ENCODE results near the gene DNAH1. TPM values are rescaled to one million over a fixed set of nuclear protein-coding genes. Genes with fewer than 3 reads are reported as not detected.

Gene DNAH1
- total RNA-seq, 1 donor: 6.0 TPM

DNA sequence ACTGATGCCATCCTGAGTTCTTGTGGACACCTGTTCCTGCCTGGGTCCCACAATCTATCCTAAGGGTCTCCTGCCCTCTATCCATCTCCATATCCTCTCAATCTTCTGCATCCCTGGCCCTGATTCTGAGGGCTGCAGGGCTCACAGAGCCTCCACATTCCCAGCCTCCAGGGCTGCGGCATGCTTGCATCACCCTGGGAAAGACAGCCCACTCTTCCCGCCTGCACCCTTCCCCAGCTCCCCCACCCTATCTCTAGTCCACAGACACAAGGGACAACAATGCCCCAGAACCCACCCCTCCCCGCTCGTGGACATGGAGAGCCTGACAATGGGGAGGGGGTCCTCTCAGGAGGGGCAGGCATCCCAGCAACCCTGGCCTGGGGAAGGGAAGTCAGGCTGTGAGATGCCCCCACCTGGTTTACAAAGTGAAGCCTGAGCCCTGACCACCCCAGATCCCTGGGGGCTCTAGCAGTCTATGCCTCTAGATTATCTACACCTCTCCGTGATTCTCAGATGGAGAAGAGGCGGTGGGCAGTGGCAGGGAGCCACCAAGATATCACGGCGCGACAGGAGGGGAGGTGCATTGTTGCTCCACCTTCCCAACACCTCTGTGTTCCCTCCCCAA lies 118.5 kb downstream of the DNAH1 start:
- H3K4me3 ChIP-seq (ENCODE audit: low read depth, low read length): no peak overlapping the region
- DNase-seq (ENCODE audit: low read depth): no peak
- TF ChIP-seq, protein P1, sequence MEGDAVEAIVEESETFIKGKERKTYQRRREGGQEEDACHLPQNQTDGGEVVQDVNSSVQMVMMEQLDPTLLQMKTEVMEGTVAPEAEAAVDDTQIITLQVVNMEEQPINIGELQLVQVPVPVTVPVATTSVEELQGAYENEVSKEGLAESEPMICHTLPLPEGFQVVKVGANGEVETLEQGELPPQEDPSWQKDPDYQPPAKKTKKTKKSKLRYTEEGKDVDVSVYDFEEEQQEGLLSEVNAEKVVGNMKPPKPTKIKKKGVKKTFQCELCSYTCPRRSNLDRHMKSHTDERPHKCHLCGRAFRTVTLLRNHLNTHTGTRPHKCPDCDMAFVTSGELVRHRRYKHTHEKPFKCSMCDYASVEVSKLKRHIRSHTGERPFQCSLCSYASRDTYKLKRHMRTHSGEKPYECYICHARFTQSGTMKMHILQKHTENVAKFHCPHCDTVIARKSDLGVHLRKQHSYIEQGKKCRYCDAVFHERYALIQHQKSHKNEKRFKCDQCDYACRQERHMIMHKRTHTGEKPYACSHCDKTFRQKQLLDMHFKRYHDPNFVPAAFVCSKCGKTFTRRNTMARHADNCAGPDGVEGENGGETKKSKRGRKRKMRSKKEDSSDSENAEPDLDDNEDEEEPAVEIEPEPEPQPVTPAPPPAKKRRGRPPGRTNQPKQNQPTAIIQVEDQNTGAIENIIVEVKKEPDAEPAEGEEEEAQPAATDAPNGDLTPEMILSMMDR (IDR thresholded peaks at IDR 0.05; ENCODE audit: insufficient read depth, low read length): no peak

DNA sequence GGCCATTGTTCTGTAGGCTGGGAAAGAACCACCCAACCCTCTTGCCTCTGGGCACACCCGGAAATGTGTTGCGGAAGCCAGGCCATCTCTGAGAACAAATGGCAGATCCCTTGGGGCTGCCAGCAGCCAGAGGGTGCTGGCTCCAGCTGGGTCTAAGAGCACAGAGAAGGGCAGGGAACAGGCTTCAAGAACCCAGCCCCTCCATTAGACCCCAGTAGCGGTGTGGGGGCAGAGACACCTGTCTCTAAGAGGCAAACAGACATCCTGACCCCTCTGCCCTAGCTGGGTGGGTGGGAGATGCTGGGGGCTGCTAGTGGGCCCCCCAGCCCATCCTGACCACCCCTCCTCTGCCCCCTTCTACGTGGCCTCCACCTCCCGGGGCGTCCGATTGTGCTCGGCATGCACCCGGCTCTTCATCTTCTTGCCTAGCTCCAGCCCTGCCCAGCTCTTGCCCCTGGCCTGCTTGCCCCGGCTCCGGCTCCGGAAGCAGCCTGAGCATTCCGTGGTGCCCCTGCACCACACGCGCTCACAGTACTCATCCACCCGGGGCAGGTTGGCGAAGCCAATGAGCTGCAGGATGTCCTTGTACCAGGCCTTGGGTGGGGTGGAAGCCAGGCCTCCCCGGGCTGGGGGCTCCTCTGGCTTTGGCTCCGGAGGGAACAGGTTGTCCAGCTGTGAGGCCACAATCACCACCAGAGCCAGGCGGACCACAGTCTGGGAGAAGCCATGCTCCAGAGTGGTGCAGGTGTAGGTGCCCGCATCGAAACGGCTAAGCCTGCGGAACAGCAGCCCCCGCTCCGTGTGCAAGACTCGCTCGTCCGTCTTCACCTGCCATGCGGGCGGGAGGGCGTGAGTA lies 119.4 kb downstream of the DNAH1 start:
- H3K4me3 ChIP-seq (ENCODE audit: low read depth, low read length): no peak overlapping the region
- DNase-seq (ENCODE audit: low read depth): no peak
- TF ChIP-seq, protein P1 (IDR thresholded peaks at IDR 0.05; ENCODE audit: insufficient read depth, low read length): no peak

DNA sequence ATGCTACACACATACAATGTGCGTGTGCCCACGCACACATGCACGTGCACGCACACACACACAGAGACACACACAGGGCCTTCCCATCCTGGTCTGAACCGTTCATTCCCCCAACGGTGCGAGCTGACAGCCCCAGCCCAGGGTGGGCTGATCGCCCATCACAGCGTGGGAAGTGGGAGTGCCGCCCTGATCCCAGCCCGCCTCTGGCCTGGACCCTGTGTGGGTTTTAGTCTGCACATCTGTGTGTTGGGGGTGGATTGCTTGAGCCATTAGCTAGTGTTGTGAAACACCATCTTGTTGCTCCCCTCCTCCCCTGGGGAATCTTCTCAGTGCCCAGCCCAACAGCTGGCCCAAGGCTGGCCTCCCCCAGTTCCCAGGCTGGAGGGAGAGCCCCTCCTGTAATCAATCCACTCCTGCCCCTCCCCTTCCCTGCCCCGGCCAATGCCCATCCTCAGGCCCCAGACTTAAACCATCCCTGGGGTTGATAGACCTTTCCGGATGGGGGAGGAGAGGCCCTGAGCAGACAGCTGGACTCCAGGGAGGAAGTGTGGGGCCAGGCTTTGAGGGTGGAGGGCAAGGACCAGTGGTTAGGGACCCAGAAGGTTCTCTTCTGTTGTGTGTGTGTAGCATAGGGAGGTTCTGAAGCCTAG lies 120.5 kb downstream of the DNAH1 start:
- peak; percentile 59 for DNase-seq (ENCODE audit: low read depth)
- TF ChIP-seq, protein P1 (IDR thresholded peaks at IDR 0.05; ENCODE audit: insufficient read depth, low read length): no peak
- H3K4me3 ChIP-seq (ENCODE audit: low read depth, low read length): no peak overlapping the region

DNA sequence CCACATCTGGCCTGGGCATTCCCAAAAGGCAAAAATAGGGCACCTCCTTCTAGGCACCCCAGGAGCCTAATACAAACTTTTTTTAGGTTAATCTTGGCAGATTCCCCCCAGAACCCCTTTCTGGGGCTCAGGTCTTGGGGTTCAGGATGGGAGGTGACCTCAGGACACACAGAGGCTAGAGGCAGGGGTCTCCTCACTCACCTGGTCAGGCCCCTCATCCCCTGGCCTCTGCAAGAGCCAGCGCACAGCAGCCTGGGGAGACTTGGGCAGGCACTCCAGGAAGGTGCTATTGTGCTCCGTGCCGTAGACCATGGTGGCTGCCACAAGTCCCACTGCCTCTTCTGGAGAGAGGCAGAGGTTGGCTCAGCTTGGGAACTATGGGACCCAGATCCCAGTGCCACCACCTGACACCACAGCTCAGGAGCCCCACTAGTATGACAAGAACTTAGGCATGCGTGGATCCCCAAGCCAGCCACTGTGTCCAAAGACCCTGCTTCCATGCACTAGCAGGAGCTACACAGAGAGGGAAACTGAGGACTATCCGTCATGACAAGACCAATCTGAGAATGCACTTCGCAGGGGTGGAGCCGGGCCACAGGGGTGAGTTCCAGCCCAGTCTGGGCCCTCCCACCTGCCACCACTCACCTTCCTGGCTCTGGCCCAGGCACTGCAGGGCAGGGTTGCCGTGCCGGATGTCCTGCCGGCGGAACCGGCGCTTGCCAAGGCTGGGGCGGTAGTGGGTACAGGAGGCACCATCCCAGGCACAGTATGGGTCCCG lies 121.4 kb downstream of the DNAH1 start:
- no peak for DNase-seq (ENCODE audit: low read depth)
- TF ChIP-seq, protein P1 (IDR thresholded peaks at IDR 0.05; ENCODE audit: insufficient read depth, low read length): no peak

DNA sequence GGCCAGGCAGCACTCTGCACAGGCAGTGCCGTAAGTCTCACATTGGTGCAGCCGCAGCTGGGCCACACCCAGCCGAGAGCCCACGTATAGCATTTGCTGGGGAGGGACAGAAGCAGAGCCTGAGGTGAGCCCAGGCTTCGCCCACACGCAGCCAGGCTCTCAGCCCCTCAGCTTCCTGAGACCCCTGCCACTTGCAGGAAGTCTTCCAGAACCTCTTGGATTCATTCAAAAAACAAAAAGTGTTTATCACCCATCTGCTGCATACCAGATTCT lies 121.9 kb downstream of the DNAH1 start:
- no peak for DNase-seq (ENCODE audit: low read depth)
- H3K4me3 ChIP-seq (ENCODE audit: low read depth, low read length): no peak overlapping the region
- TF ChIP-seq, protein P1 (IDR thresholded peaks at IDR 0.05; ENCODE audit: insufficient read depth, low read length): no peak

More for the DNA sequence above, 121.4 kb downstream of the DNAH1 start:
- no peak overlapping the region for H3K4me3 ChIP-seq (ENCODE audit: low read depth, low read length)

GRCh38 chr3:52438579-52439425 lies 122.7 kb downstream of the DNAH1 start:
- DNase-seq (ENCODE audit: low read depth): no peak
- TF ChIP-seq, protein P1 (IDR thresholded peaks at IDR 0.05; ENCODE audit: insufficient read depth, low read length): no peak
- H3K4me3 ChIP-seq (ENCODE audit: low read depth, low read length): no peak overlapping the region
